Muscle layer of colon (tissue), 2 donors: ENCODE data around the gene HSD3B2.

Experiments
- H3K27ac ChIP-seq: one replicate; pipeline ENCODE4 v1.7.0; 2013; ENCODE audit warnings: low read depth, mild to moderate bottlenecking, low read length, moderate library complexity
- H3K27me3 ChIP-seq, 2 donors: one replicate each; pipeline ENCODE4 v1.7.0; 2013; ENCODE audit warnings: low read length in 2 of 2, mild to moderate bottlenecking in 2 of 2; ENCODE audit not compliant: insufficient read depth in 2 of 2, control insufficient read depth in 1 of 2
- H3K36me3 ChIP-seq: one replicate; pipeline ENCODE4 v1.7.0; 2013; ENCODE audit warnings: mild to moderate bottlenecking, low read length; ENCODE audit not compliant: insufficient read depth
- H3K4me1 ChIP-seq: one replicate; pipeline ENCODE4 v1.7.0; 2013; ENCODE audit warnings: mild to moderate bottlenecking, low read length; ENCODE audit not compliant: insufficient read depth
- H3K4me3 ChIP-seq, 2 donors: one replicate each; pipeline ENCODE4 v1.7.0; 2013; ENCODE audit warnings: low read length in 2 of 2, low read depth in 1 of 2, mild to moderate bottlenecking in 1 of 2, moderate library complexity in 1 of 2
- H3K9ac ChIP-seq: one replicate; pipeline ENCODE4 v1.7.0; 2013; ENCODE audit warnings: low read length
- H3K9me3 ChIP-seq: one replicate; pipeline ENCODE4 v1.7.0; 2013; ENCODE audit warnings: mild to moderate bottlenecking, low read length
- donor health status: abdominal sarcoma.
- donor health status: Adenocarcinoma of cecum.

The HSD3B2 gene

DNA sequence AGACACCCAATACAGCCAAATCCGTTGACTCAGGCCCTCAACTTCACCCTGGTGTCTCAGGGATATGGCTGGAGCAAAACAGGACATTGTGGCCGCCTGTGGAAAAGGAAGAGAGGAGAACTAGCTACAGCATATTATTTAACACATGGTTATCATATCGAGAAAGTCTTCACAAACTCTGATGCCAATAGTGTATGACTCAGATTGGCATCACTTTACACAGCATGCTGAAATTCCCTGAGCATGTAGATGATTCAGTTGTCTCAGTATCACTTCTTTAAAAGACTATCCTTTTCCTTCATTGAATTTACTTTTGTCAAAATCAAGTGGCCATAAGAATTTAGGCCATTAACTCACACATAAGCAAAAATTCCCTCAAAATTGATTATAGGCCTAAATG is 20.1 kb downstream of the HSD3B2 start:
- Histone ChIP-seq H3K4me3 (no peak overlapping the region), H3K4me1 (no peaks in the 10 kb centered on the region), H3K9me3 (no peaks in the 10 kb centered on the region), H3K9ac (no peak overlapping the region), H3K27me3 (no peaks in the 10 kb centered on the region), H3K27ac (no peak overlapping the region), H3K36me3 (no peaks in the 10 kb centered on the region)

GRCh38 chr1:119438761-119439160 is 23.8 kb downstream of the HSD3B2 start:
- Histone ChIP-seq H3K36me3 (no peaks in the 10 kb centered on the region), H3K27ac (no peak overlapping the region)

DNA sequence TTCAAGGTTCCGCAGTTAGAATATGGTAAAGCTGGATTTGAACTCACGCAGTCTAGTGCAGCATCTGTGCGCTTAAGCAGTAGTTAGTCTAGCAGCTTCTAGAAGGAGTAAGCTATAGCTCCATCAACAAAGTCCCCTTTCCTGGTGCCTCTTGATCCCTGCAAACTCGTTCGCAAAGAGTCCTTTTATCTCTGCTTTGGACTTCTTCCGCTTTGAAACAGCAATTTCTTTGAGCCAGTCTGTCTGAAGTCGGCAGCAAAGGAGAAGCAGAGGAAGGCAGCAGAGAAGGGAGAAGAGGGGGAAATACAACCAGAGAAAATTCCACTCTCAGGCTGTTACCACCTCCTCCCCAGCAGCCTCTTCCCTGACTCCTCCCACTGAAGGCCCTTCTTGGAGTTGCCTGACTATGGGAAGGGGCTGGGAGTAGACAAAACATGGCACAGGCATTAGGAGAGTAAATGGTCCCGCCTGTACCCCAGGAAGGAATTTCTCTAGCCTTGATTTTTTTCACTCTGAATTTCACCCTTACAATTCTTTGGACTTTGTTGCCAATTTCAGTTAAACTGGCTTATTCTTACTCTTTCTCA is 25.9 kb downstream of the HSD3B2 start:
- Histone ChIP-seq H3K36me3 (no peaks in the 10 kb centered on the region), H3K4me1 (no peaks in the 10 kb centered on the region), H3K27me3 (no peaks in the 10 kb centered on the region), H3K27ac (no peak overlapping the region), H3K9ac (no peak overlapping the region), H3K9me3 (no peaks in the 10 kb centered on the region), H3K4me3 (no peak overlapping the region)

More at GRCh38 chr1:119438761-119439160, 23.8 kb downstream of the HSD3B2 start:
- no peak overlapping the region for H3K9ac ChIP-seq
- no peaks in the 10 kb centered on the region for H3K27me3 ChIP-seq
- H3K4me3 ChIP-seq: no peak overlapping the region
- no peaks in the 10 kb centered on the region for H3K9me3 ChIP-seq
- H3K4me1 ChIP-seq: no peaks in the 10 kb centered on the region

- no peak overlapping the region for H3K9ac ChIP-seq
Measured at GRCh38 chr1:119442756-119443155, 27.8 kb downstream of the HSD3B2 start.

DNA sequence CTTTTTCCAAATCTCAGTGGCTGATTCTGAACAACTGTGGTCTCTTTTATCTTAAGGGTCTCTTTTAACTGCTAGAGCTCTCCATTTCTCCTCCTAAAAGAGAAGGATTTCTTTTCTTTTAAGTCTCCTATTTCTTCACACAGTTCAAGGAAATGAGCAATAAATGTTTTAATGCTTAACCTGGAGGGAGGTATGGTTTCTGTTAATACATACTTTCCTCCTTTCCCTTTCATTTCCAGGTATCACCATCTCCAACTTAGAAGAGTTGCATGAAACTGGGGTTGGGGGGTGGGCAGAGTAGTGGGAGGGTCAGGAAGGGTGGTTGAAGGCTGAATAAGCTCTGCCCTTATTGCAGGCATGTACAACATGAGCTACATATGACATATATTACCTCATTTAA is 31.4 kb downstream of the HSD3B2 start:
- Histone ChIP-seq H3K4me1 (no peaks in the 10 kb centered on the region), H3K36me3 (no peaks in the 10 kb centered on the region), H3K9ac (no peak overlapping the region), H3K4me3 (no peak overlapping the region), H3K27me3 (no peaks in the 10 kb centered on the region), H3K9me3 (no peaks in the 10 kb centered on the region), H3K27ac (no peak overlapping the region)

More at GRCh38 chr1:119442756-119443155, 27.8 kb downstream of the HSD3B2 start:
- no peaks in the 10 kb centered on the region for H3K9me3 ChIP-seq
- no peaks in the 10 kb centered on the region for H3K4me1 ChIP-seq
- H3K36me3 ChIP-seq: no peaks in the 10 kb centered on the region
- no peak overlapping the region for H3K4me3 ChIP-seq
- H3K27ac ChIP-seq: no peak overlapping the region
- no peaks in the 10 kb centered on the region for H3K27me3 ChIP-seq

- Histone ChIP-seq H3K27ac (no peak overlapping the region), H3K4me3 (no peak overlapping the region), H3K27me3 (no peaks in the 10 kb centered on the region), H3K36me3 (no peaks in the 10 kb centered on the region), H3K9ac (no peak overlapping the region), H3K4me1 (no peaks in the 10 kb centered on the region), H3K9me3 (no peaks in the 10 kb centered on the region)
Measured at GRCh38 chr1:119447344-119448126, 32.6 kb downstream of the HSD3B2 start.

DNA sequence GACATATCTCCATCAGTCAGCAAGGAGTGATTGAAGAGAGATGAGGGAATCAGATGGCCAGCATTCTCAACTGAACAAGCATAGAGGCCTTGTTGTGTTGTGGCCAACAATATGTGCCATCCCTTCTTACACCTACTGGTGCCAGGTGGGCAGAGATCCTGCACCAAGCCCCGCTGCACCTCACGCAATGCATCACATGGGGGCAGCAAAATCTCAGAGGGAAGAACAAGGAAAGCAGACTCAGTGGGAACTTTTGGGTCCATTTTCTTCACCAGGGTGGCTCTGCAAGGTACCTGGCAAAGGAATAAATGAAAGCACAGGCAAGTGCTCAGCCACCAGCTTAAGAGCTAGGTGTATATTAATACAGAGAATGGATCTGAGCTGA is 33.2 kb downstream of the HSD3B2 start:
- Histone ChIP-seq H3K9ac (no peak overlapping the region), H3K4me3 (no peak overlapping the region), H3K27me3 (no peaks in the 10 kb centered on the region), H3K9me3 (no peaks in the 10 kb centered on the region), H3K27ac (no peak overlapping the region), H3K36me3 (no peaks in the 10 kb centered on the region), H3K4me1 (no peaks in the 10 kb centered on the region)

DNA sequence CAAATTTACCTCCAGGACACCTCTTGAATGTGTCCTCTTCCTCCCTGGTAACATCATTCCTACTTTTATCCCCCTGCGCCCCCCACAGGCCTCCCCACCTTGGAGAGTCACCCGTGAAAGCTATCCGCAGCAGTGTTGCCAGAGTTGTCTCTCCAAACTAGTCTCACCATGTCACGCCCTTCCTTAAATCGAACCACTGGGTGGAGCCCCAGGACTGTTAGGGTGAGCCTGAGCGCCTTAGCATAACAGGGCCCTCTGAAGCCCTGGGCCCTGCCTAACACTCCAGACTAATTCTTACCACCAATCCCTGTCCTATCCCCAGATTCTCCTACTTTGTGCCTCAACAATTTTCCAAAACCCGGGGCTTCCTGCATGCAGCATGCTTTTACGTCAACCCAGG is 35.0 kb downstream of the HSD3B2 start:
- H3K36me3 ChIP-seq: no peaks in the 10 kb centered on the region

GRCh38 chr1:119451158-119451557 is 36.2 kb downstream of the HSD3B2 start:
- Histone ChIP-seq H3K27ac (no peak overlapping the region), H3K4me3 (no peak overlapping the region), H3K27me3 (no peaks in the 10 kb centered on the region), H3K36me3 (no peaks in the 10 kb centered on the region), H3K9me3 (no peaks in the 10 kb centered on the region), H3K4me1 (no peaks in the 10 kb centered on the region), H3K9ac (no peak overlapping the region)

More for the DNA sequence above, 35.0 kb downstream of the HSD3B2 start:
- Histone ChIP-seq H3K9me3 (no peaks in the 10 kb centered on the region), H3K4me3 (no peak overlapping the region), H3K27me3 (no peaks in the 10 kb centered on the region), H3K27ac (no peak overlapping the region), H3K9ac (no peak overlapping the region), H3K4me1 (no peaks in the 10 kb centered on the region)

- no peaks in the 10 kb centered on the region for H3K9me3 ChIP-seq
- H3K4me1 ChIP-seq: no peaks in the 10 kb centered on the region
- H3K4me3 ChIP-seq: no peak overlapping the region
- H3K27ac ChIP-seq: no peak overlapping the region
- no peaks in the 10 kb centered on the region for H3K36me3 ChIP-seq
- no peak overlapping the region for H3K9ac ChIP-seq
- no peaks in the 10 kb centered on the region for H3K27me3 ChIP-seq
Measured at GRCh38 chr1:119452091-119452490, 37.1 kb downstream of the HSD3B2 start.

- no peaks in the 10 kb centered on the region for H3K9me3 ChIP-seq
- no peak overlapping the region for H3K4me3 ChIP-seq
- no peak overlapping the region for H3K27ac ChIP-seq
- H3K4me1 ChIP-seq: no peaks in the 10 kb centered on the region
- H3K27me3 ChIP-seq: no peaks in the 10 kb centered on the region
- H3K9ac ChIP-seq: no peak overlapping the region
- no peaks in the 10 kb centered on the region for H3K36me3 ChIP-seq
Measured at GRCh38 chr1:119453021-119453420, 38.1 kb downstream of the HSD3B2 start.

DNA sequence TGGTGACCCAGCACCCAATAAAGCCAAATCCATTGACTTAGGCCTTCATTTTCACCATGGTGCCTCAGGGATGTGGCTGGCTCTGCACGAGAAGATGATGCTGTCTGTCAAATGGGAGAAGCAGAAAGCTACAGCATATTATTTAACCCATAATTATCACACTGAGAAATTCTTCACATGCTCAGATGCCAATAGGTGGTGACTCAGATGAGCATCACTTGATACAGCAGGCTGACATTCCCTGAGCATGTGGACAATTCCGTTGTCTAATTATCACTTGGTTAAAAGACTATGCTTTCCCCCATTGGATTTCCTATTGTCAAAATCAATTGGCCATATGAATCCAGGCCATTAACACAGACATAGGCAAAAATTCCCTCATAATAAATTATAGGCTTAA is 48.0 kb downstream of the HSD3B2 start:
- Histone ChIP-seq H3K9ac (no peak overlapping the region), H3K27me3 (no peaks in the 10 kb centered on the region), H3K9me3 (no peaks in the 10 kb centered on the region), H3K27ac (no peak overlapping the region), H3K4me1 (no peaks in the 10 kb centered on the region), H3K36me3 (no peaks in the 10 kb centered on the region), H3K4me3 (no peak overlapping the region)
